Measurements from ENCODE around the gene PCDHA7. TPM values are rescaled to one million over a fixed set of nuclear protein-coding genes. Genes with fewer than 3 reads are reported as not detected.
"Not testable (repeated sequence)": the region's sequence is repeated elsewhere in the genome, so short reads cannot be mapped to it uniquely, and the experiment has no call there.

Gene PCDHA7
- total RNA-seq, 3 donors from 2014 or later: 1.3 TPM

DNA sequence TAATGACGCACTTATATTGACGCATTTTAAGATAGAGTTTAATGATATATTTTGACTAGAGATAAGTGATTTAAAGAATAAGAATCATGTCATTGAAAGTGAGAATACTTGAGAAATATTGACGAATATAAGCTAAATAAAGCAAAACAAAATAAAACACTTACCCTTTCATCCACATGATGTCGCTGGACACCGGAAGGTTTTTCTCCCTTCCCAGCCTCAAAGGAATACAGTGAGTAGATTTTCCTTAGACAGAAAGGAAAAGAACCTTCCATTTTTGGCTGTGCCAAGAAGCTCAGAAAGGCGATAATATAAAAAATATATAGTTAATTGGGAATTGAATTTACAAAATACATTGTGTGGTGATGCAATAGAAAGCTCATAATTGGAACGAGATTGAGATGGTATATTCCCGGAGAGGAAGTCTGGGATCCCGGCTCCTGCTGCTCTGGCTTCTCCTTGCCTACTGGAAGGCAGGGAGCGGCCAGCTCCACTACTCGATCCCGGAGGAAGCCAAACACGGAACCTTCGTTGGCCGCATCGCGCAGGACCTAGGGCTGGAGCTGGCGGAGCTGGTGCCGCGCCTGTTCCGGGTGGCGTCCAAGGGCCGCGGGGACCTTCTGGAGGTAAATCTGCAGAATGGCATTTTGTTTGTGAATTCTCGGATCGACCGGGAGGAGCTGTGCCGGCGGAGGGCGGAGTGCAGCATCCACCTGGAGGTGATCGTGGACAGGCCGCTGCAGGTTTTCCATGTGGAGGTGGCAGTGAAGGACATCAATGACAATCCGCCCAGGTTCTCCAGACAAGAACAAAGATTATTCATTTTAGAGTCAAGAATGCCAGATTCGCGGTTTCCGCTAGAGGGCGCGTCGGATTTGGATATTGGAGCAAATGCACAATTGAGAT is 12.4 kb upstream of the PCDHA7 start, which contains the start of gene PCDHA5:
Gene PCDHA5, plus strand, starts transcription at position 239 of the 906 bp plus-strand sequence.
- Histone ChIP-seq H3K27ac (no peak within 1 kb of the TSS), H3K4me1 (no peaks in the 10 kb centered on the region), H3K36me3 (no peaks in the 10 kb centered on the region), H3K4me3 (peak within 1 kb of the TSS in 2 of 3 donors; percentile 19 to 32), H3K9me3 (peaks cover 29 to 56% of the 10 kb centered on the region in 2 donors), H3K27me3 (no peaks in the 10 kb centered on the region)
- intact Hi-C loops (cut with DNase I; ENCODE audit: low total_unique reads): no loop called here
- no peak for DNase-seq (ENCODE audit: low spot score in 2 of 2)
- TF ChIP-seq, protein P1, sequence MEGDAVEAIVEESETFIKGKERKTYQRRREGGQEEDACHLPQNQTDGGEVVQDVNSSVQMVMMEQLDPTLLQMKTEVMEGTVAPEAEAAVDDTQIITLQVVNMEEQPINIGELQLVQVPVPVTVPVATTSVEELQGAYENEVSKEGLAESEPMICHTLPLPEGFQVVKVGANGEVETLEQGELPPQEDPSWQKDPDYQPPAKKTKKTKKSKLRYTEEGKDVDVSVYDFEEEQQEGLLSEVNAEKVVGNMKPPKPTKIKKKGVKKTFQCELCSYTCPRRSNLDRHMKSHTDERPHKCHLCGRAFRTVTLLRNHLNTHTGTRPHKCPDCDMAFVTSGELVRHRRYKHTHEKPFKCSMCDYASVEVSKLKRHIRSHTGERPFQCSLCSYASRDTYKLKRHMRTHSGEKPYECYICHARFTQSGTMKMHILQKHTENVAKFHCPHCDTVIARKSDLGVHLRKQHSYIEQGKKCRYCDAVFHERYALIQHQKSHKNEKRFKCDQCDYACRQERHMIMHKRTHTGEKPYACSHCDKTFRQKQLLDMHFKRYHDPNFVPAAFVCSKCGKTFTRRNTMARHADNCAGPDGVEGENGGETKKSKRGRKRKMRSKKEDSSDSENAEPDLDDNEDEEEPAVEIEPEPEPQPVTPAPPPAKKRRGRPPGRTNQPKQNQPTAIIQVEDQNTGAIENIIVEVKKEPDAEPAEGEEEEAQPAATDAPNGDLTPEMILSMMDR (IDR thresholded peaks at IDR 0.05): peak in 1 of 3 donors; percentile 14
- TF ChIP-seq POLR2AphosphoS5 (IDR thresholded peaks at IDR 0.05): no peak

DNA sequence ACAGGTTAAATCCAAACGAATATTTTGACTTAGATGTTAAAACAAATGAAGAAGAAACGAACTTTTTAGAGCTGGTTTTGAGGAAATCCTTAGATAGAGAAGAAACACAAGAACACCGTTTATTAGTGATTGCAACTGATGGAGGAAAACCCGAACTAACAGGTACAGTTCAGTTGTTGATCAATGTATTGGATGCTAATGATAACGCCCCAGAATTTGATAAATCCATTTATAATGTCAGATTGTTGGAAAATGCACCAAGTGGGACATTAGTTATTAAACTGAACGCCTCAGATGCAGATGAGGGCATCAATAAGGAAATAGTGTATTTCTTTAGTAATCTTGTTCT is 11.8 kb upstream of the PCDHA7 start:
- intact Hi-C loops (cut with DNase I; ENCODE audit: low total_unique reads): no loop called here
- Histone ChIP-seq H3K36me3 (no peaks in the 10 kb centered on the region), H3K9me3 (peaks cover 22 to 50% of the 10 kb centered on the region in 2 donors), H3K27ac (no peak overlapping the region), H3K27me3 (no peaks in the 10 kb centered on the region), H3K4me3 (no peak overlapping the region), H3K4me1 (no peaks in the 10 kb centered on the region)
- DNase-seq (ENCODE audit: low spot score in 2 of 2): no peak
- TF ChIP-seq POLR2AphosphoS5 (IDR thresholded peaks at IDR 0.05): no peak
- TF ChIP-seq, protein P1 (IDR thresholded peaks at IDR 0.05): peak in 1 of 3 donors; percentile 1

DNA sequence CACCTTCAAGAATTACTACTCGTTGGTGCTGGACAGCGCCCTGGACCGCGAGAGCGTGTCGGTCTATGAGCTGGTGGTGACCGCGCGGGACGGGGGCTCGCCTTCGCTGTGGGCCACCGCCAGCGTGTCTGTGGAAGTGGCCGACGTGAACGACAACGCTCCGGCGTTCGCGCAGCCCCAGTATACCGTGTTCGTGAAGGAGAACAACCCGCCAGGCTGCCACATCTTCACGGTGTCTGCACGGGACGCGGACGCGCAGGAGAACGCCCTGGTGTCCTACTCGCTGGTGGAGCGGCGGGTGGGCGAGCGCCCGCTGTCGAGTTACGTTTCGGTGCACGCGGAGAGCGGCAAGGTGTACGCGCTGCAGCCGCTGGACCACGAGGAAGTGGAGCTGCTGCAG is 11.1 kb upstream of the PCDHA7 start:
- H3K4me3 ChIP-seq; H3K27me3 ChIP-seq; H3K36me3 ChIP-seq; DNase-seq (ENCODE audit: low spot score in 2 of 2); H3K27ac ChIP-seq; H3K4me1 ChIP-seq; intact Hi-C loops (cut with DNase I; ENCODE audit: low total_unique reads): not testable (repeated sequence)
- H3K9me3 ChIP-seq: peaks cover 22 to 50% of the 10 kb centered on the region in 2 donors

DNA sequence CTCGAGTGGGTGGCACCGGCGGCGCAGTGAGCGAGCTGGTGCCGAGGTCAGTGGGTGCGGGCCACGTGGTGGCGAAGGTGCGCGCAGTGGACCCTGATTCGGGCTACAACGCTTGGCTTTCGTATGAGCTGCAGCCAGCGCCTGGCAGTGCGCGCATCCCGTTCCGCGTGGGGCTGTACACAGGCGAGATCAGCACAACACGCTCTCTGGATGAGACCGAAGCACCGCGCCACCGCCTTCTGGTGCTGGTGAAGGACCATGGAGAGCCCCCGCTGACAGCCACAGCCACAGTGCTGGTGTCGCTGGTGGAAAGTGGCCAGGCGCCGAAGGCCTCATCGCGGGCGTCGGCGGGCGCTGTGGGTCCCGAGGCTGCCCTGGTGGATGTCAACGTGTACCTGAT is 10.6 kb upstream of the PCDHA7 start:
- no peaks in the 10 kb centered on the region for H3K27me3 ChIP-seq
- no peak for TF ChIP-seq POLR2A (IDR thresholded peaks at IDR 0.05)
- TF ChIP-seq, protein P1 (IDR thresholded peaks at IDR 0.05): no peak
- TF ChIP-seq POLR2AphosphoS5 (IDR thresholded peaks at IDR 0.05): no peak
- no peak for DNase-seq (ENCODE audit: low spot score in 2 of 2)
- no peaks in the 10 kb centered on the region for H3K36me3 ChIP-seq
- H3K4me3 ChIP-seq: no peak overlapping the region
- intact Hi-C loops (cut with DNase I; ENCODE audit: low total_unique reads): no loop called here
- peaks cover 27 to 53% of the 10 kb centered on the region in 2 donors for H3K9me3 ChIP-seq
- no peak overlapping the region for H3K27ac ChIP-seq
- H3K4me1 ChIP-seq: no peaks in the 10 kb centered on the region

DNA sequence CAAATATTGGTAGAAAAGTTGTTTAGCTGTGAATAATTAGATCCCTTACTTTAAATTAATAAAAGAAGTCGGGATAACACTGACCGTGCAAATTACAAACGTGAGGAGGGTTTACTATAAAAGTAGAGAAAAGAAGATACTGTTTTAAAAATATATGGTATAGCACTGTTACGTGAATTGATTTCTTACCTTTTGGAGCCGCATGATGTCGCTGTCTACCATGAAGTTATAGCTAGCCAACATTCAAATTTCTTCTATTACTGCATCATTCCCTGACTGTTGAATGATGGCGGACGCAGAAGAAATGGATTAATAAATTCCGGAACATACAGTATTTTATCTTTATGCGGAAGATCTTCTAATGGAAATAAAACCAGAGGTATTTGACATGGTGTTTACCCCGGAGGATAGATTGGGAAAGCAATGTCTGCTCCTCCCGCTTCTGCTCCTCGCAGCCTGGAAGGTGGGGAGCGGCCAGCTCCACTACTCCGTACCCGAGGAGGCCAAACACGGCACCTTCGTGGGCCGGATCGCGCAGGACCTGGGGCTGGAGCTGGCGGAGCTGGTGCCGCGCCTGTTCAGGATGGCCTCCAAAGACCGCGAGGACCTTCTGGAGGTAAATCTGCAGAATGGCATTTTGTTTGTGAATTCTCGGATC is 6.2 kb upstream of the PCDHA7 start, which contains the start of gene PCDHA6:
Gene PCDHA6, plus strand, starts transcription at position 257 of the 658 bp plus-strand sequence. Its CDS starts 132 bp downstream, at position 389.
- no peaks in the 10 kb centered on the region for H3K27me3 ChIP-seq
- no peaks in the 10 kb centered on the region for H3K4me1 ChIP-seq
- H3K4me3 ChIP-seq: peak within 1 kb of the TSS in 2 of 3 donors; percentile 41 to 62
- H3K27ac ChIP-seq: peak within 1 kb of the TSS in 1 of 2 donors; percentile 25
- no peak for DNase-seq (ENCODE audit: low spot score in 2 of 2)
- intact Hi-C loops (cut with DNase I; ENCODE audit: low total_unique reads): no loop called here
- peaks cover 35 to 66% of the 10 kb centered on the region in 2 donors for H3K9me3 ChIP-seq
- H3K36me3 ChIP-seq: no peaks in the 10 kb centered on the region
- TF ChIP-seq, protein P1 (IDR thresholded peaks at IDR 0.05): no peak
- TF ChIP-seq POLR2AphosphoS5 (IDR thresholded peaks at IDR 0.05) (no peak), POLR2A (IDR thresholded peaks at IDR 0.05) (no peak)
